Gastroesophageal sphincter (tissue), 4 donors: ENCODE measurements around the gene SLC44A1. TPM values are rescaled to one million over a fixed set of nuclear protein-coding genes. Genes with fewer than 3 reads are reported as not detected.

Source experiments
- ATAC-seq: fragments of 150-250 bp; one replicate; pipeline ENCODE4 v1.9.1; 2016; ENCODE audit warnings: mild to moderate bottlenecking, moderate library complexity
- H3K27ac ChIP-seq, 4 donors: fragments of 200-600 bp; sonication (generic) in 3 of 4; 1 replicate in 3 of 4; 2 replicates in 1 of 4; pipeline ENCODE4 v1.5.1; 2016 to 2019
- H3K27me3 ChIP-seq: fragments of 200-600 bp; sonication (generic); one replicate; pipeline ENCODE4 v1.5.1; 2019
- H3K36me3 ChIP-seq, 2 donors: fragments of 200-600 bp; sonication (generic); one replicate each; pipeline ENCODE4 v1.5.1; 2019; ENCODE audit warnings: control low read depth in 1 of 2
- H3K4me1 ChIP-seq, 3 donors: fragments of 200-600 bp; sonication (generic); 1 replicate in 2 of 3; 2 replicates in 1 of 3; pipeline ENCODE4 v1.5.1; 2016 to 2019; ENCODE audit warnings: control low read depth in 2 of 3
- H3K4me3 ChIP-seq, 2 donors: fragments of 200-600 bp; sonication (generic); one replicate each; pipeline ENCODE4 v1.5.1; 2019; ENCODE audit warnings: mild to moderate bottlenecking in 1 of 2, moderate library complexity in 1 of 2
- H3K9me3 ChIP-seq, 3 donors: fragments of 200-600 bp; sonication (generic); one replicate each; pipeline ENCODE4 v1.5.1; 2017 to 2019; ENCODE audit warnings: control low read depth in 2 of 3
- CTCF ChIP-seq, 4 experiments: fragments of 200-600 bp in 2 of 4; fragments of 450-650 bp in 2 of 4; sonication (generic) in 1 of 4; IDR thresholded peaks; one replicate each; pipeline ENCODE4 v1.5.1; 2017 to 2019; ENCODE audit warnings: antibody characterized with exemption in 4 of 4, mild to moderate bottlenecking in 2 of 4, moderate library complexity in 2 of 4
- EP300 ChIP-seq: sonication (generic); formaldehyde crosslinking; IDR thresholded peaks from one replicate; pipeline ENCODE4 v1.6.1; 2017; ENCODE audit warnings: antibody characterized with exemption, mild to moderate bottlenecking
- POLR2A ChIP-seq, 2 donors: fragments of 450-650 bp; IDR thresholded peaks; one replicate each; pipeline ENCODE4 v1.6.1; 2017; ENCODE audit warnings: antibody characterized with exemption in 2 of 2, mild to moderate bottlenecking in 2 of 2, moderate library complexity in 1 of 2
- POLR2AphosphoS5 ChIP-seq: sonication (generic); formaldehyde crosslinking; IDR thresholded peaks from one replicate; pipeline ENCODE4 v1.6.1; 2017; ENCODE audit warnings: antibody characterized with exemption
- WGBS, 2 donors: methylation state at CpG; one replicate each; pipeline ENCODE4 v1.1.5; 2018; ENCODE audit warnings: low coverage in 1 of 2; 5-methylcytosine and 5-hydroxymethylcytosine counted together
- total RNA-seq, 4 donors: library from RNA; depleted of rRNA; stranded (reverse); fragments of >200 nt; gene quantifications; one replicate each; pipeline ENCODE4 v1.1.0, GENCODE V29; 2016

Gene SLC44A1
- total RNA-seq, 4 donors from 2014 or later, result 27.9 to 49.1 (median 30.6) TPM

GRCh38 chr9:105296877-105297287 lies 52.4 kb downstream of the SLC44A1 start:
- peak; percentile 90 for ATAC-seq
- peaks cover 0 to 21% of the 10 kb centered on the region in 2 donors for H3K36me3 ChIP-seq
- no peaks in the 10 kb centered on the region for H3K27me3 ChIP-seq
- 47 to 53% methylated on average over 2 of the region's 2 CpGs for WGBS, 2 donors
- H3K4me3 ChIP-seq, result no peak overlapping the region
- H3K27ac ChIP-seq, result peak overlapping the region in 3 of 4 donors; percentile 38
- H3K4me1 ChIP-seq, result peaks cover 0 to 19% (median 7%) of the 10 kb centered on the region in 3 donors
- no peaks in the 10 kb centered on the region for H3K9me3 ChIP-seq
- TF ChIP-seq POLR2AphosphoS5, result no peak
- no peak for TF ChIP-seq EP300
- no peak for TF ChIP-seq CTCF (IDR thresholded peaks at IDR 0.05)

- ATAC-seq, result no peak
Observed at GRCh38 chr9:105297442-105298075, 53.1 kb downstream of the SLC44A1 start.

GRCh38 chr9:105299190-105299854 lies 54.9 kb downstream of the SLC44A1 start:
- ATAC-seq, result no peak
- no peaks in the 10 kb centered on the region for H3K9me3 ChIP-seq
- TF ChIP-seq POLR2A (IDR thresholded peaks at IDR 0.05), result no peak
- no peak for TF ChIP-seq EP300
- no peak for TF ChIP-seq POLR2AphosphoS5
- no peak for TF ChIP-seq CTCF (IDR thresholded peaks at IDR 0.05)
- H3K27me3 ChIP-seq, result no peaks in the 10 kb centered on the region
- peaks cover 0 to 8% (median 3%) of the 10 kb centered on the region in 3 donors for H3K4me1 ChIP-seq
- H3K36me3 ChIP-seq, result peaks cover 0 to 29% of the 10 kb centered on the region in 2 donors
- WGBS, 2 donors, result 84 to 93% methylated on average over 6 to 7 of the region's 7 CpGs
- peak overlapping the region in 1 of 4 donors; percentile 38 for H3K27ac ChIP-seq
- H3K4me3 ChIP-seq, result no peak overlapping the region

More at GRCh38 chr9:105297442-105298075, 53.1 kb downstream of the SLC44A1 start:
- Histone ChIP-seq H3K27me3 (no peaks in the 10 kb centered on the region), H3K4me3 (no peak overlapping the region), H3K27ac (peak overlapping the region in 3 of 4 donors; percentile 38), H3K9me3 (no peaks in the 10 kb centered on the region), H3K36me3 (peaks cover 0 to 21% of the 10 kb centered on the region in 2 donors), H3K4me1 (peaks cover 0 to 13% (median 3%) of the 10 kb centered on the region in 3 donors)
- WGBS, 2 donors, result 87 to 99% methylated on average over 3 to 8 of the region's 14 CpGs
- no peak for TF ChIP-seq CTCF (IDR thresholded peaks at IDR 0.05)
- TF ChIP-seq POLR2AphosphoS5, result no peak
- TF ChIP-seq EP300, result no peak
- TF ChIP-seq POLR2A (IDR thresholded peaks at IDR 0.05), result no peak

GRCh38 chr9:105302728-105303127 lies 58.3 kb downstream of the SLC44A1 start:
- no peak overlapping the region for H3K27ac ChIP-seq
- H3K27me3 ChIP-seq, result no peaks in the 10 kb centered on the region
- TF ChIP-seq POLR2AphosphoS5 (no peak), EP300 (no peak), CTCF (IDR thresholded peaks at IDR 0.05) (no peak), POLR2A (IDR thresholded peaks at IDR 0.05) (no peak)
- 84 to 94% methylated on average over 2 of the region's 2 CpGs for WGBS, 2 donors
- no peak for ATAC-seq
- H3K4me3 ChIP-seq, result no peak overlapping the region
- H3K4me1 ChIP-seq, result peaks cover 0 to 1% (median 0%) of the 10 kb centered on the region in 3 donors
- H3K36me3 ChIP-seq, result peaks cover 0 to 29% of the 10 kb centered on the region in 2 donors
- no peaks in the 10 kb centered on the region for H3K9me3 ChIP-seq

GRCh38 chr9:105305856-105306255 lies 61.4 kb downstream of the SLC44A1 start:
- Histone ChIP-seq H3K36me3 (peaks cover 0 to 11% of the 10 kb centered on the region in 2 donors), H3K27ac (no peak overlapping the region), H3K27me3 (no peaks in the 10 kb centered on the region), H3K4me3 (no peak overlapping the region), H3K4me1 (peaks cover 0 to 19% (median 0%) of the 10 kb centered on the region in 3 donors), H3K9me3 (no peaks in the 10 kb centered on the region)
- TF ChIP-seq EP300 (no peak), CTCF (IDR thresholded peaks at IDR 0.05) (no peak), POLR2AphosphoS5 (no peak), POLR2A (IDR thresholded peaks at IDR 0.05) (no peak)
- WGBS, 2 donors, result 50 to 100% methylated on average over 1 of the region's 1 CpG
- ATAC-seq, result no peak
